Measurements from ENCODE around the gene ZSCAN4.

- TF ChIP-seq CTCF (IDR thresholded peaks at IDR 0.05): no peak
- TF ChIP-seq POLR2A (IDR thresholded peaks at IDR 0.05): no peak
Measured at GRCh38 chr19:57708641-57709361, 40.1 kb downstream of the ZSCAN4 start, which contains the start of gene ZNF154.
